ENCODE data around the gene DOK3.

DNA sequence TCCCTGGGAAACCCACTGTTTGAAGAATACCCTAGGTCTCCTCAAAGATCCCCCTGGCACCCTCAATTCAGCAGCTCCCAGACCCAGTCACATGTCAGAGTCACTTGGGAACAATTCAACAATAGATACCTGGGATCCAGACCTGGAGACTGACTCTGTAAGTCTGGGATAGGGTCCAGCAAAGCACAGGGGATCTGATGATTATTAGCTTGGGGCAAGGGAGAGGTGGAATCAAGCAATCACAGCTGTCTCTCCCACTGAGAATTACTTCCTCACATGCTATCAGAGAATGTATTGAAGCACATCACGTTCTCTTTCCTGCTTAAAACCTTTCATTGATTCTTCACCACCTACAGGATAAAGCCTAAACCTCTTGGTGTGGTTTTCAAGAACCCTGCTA lies 38.9 kb upstream of the DOK3 start:
- TF ChIP-seq, protein P1, sequence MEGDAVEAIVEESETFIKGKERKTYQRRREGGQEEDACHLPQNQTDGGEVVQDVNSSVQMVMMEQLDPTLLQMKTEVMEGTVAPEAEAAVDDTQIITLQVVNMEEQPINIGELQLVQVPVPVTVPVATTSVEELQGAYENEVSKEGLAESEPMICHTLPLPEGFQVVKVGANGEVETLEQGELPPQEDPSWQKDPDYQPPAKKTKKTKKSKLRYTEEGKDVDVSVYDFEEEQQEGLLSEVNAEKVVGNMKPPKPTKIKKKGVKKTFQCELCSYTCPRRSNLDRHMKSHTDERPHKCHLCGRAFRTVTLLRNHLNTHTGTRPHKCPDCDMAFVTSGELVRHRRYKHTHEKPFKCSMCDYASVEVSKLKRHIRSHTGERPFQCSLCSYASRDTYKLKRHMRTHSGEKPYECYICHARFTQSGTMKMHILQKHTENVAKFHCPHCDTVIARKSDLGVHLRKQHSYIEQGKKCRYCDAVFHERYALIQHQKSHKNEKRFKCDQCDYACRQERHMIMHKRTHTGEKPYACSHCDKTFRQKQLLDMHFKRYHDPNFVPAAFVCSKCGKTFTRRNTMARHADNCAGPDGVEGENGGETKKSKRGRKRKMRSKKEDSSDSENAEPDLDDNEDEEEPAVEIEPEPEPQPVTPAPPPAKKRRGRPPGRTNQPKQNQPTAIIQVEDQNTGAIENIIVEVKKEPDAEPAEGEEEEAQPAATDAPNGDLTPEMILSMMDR (conservative IDR thresholded peaks at IDR 0.05) = no peak
- TF ChIP-seq ZFX (IDR thresholded peaks at IDR 0.05) = no peak
